Hypothalamus (tissue), 51 donors: ENCODE results near the gene FARSA.
"Not testable (repeated sequence)": the region's sequence is repeated elsewhere in the genome, so short reads cannot be mapped to it uniquely, and the experiment has no call there.

Source experiments
- DNase-seq, 51 donors: peaks; one replicate each; lab custom pipeline; 2025; lab: John Stamatoyannopoulos, UW

Gene FARSA

GRCh38 chr19:12933287-12934072, at the start of gene FARSA:
Gene FARSA (minus strand): TSS chr19:12933711. CDS start chr19:12933696, 15 bp downstream.
- peak; percentile 51 to 98 (median 91) for DNase-seq

- no peak for DNase-seq
These were observed 49.6 kb upstream of the FARSA start for GRCh38 chr19:12983091-12983490.

GRCh38 chr19:12982648-12983047, 49.1 kb upstream of the FARSA start:
- no peak for DNase-seq

- DNase-seq, result no peak
These were observed 46.5 kb upstream of the FARSA start for GRCh38 chr19:12979974-12980373.

- DNase-seq, result not testable (repeated sequence)
These were observed 42.6 kb upstream of the FARSA start for GRCh38 chr19:12976109-12976508.

- no peak for DNase-seq
These were observed 41.8 kb upstream of the FARSA start for GRCh38 chr19:12975221-12975741.

- DNase-seq, result no peak
These were observed 41.0 kb upstream of the FARSA start for GRCh38 chr19:12974301-12975220.

GRCh38 chr19:12973236-12973635, 39.7 kb upstream of the FARSA start:
- no peak for DNase-seq

GRCh38 chr19:12970070-12970820, 36.7 kb upstream of the FARSA start:
- DNase-seq, result no peak

- peak in 34 of 51 donors; percentile 5 to 78 (median 56) for DNase-seq
These were observed 35.9 kb upstream of the FARSA start, which contains the start of gene DAND5 for GRCh38 chr19:12969292-12969988. Gene DAND5 (plus strand): TSS chr19:12969576. CDS start chr19:12969661, 85 bp downstream.

GRCh38 chr19:12967907-12968306, 34.4 kb upstream of the FARSA start:
- no peak for DNase-seq

GRCh38 chr19:12965812-12966135, 32.3 kb upstream of the FARSA start:
- no peak for DNase-seq

- DNase-seq, result peak in 49 of 51 donors; percentile 11 to 86 (median 61)
These were observed 31.7 kb upstream of the FARSA start for GRCh38 chr19:12965017-12965811.

GRCh38 chr19:12959481-12959880, 26.0 kb upstream of the FARSA start:
- no peak for DNase-seq

GRCh38 chr19:12957389-12957952, 24.0 kb upstream of the FARSA start:
- not testable (repeated sequence) for DNase-seq

GRCh38 chr19:12956446-12957388, 23.2 kb upstream of the FARSA start, which contains the start of gene GADD45GIP1:
Gene GADD45GIP1 (minus strand): TSS chr19:12957223. CDS start chr19:12957212, 11 bp downstream.
- DNase-seq, result peak in 42 of 51 donors; percentile 22 to 74 (median 49)

- no peak for DNase-seq
These were observed 22.5 kb upstream of the FARSA start for GRCh38 chr19:12955996-12956395.
